GM21526 (cell line): ENCODE results near the gene RAB40B.

ENCODE experiments used
- ATAC-seq: cut with Tn5 transposase; IDR thresholded peaks from one replicate; pipeline ENCODE4 v1.9.1; 2021; ENCODE audit warnings: moderate library complexity; ENCODE audit not compliant: unreplicated experiment, low FRiP score

Gene RAB40B

DNA sequence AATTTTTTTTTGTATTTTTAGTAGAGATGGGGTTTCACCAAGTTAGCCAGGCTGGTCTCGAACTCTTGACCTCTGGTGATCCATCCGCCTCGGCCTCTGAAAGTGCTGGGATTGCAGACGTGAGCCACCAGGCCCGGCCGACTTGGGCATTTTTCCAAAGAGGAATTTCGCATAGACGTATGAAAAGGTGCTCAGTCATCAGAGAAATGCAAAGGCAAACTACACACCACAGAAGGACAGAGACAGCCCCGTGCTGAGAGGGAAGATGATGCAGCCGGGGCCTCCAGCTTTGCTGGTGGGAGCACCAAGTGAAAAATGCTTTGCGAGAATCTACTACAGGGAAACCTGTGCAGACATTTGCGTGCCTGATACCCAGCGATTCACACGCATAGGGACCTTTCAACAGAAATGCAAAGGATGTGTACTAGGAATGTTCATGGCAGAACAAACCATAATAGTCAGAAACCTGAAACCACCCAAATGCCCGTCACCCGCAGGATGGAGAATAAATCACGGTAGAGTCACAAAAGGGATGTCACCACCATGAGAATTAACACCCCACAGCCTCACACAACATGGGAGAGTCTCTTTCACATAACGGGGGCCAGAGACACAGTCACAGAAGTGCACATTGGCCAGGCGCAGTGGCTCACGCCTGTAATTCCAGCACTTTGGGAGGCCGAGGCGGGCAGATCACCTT, 5.2 kb downstream of the RAB40B start:
- ATAC-seq, result no peak

DNA sequence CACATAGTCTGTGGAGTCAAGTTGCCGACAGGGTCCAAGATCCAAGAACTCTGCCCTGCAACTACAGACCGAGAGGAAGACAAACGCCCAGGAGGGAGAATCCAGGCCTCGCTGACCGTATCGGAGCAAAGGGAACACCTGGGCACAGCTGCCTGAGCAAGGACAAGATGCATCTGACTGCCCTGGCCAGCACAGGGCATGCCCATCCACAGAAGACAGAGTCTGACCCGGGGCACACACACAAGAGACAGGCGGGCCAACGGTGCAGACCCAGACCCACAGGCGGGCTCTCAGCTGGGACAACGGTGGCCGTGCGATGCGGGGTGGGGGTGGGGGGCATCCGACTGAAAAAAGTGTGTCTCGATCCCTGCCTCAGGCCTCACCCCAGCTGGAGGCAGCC, 6.2 kb downstream of the RAB40B start:
- ATAC-seq, result no peak

DNA sequence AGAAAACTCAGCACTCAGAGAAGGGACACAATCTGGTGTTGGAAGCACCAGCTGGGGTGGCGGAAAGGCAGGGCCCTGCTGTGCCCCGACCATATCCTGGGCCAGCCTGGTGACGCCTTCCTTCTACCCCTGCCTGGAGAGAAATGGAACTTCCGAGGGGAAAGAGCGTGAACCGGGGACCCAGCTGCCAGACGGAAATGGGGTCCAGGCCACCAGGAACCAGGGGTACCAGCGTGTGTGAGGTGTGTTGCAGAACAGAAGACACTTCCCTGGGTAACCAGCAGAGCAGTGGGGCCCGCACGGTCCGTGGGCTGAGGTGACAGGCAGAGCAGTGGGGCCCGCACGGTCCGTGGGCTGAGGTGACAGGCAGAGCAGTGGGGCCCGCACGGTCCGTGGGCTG, 6.8 kb downstream of the RAB40B start:
- ATAC-seq, result no peak

DNA sequence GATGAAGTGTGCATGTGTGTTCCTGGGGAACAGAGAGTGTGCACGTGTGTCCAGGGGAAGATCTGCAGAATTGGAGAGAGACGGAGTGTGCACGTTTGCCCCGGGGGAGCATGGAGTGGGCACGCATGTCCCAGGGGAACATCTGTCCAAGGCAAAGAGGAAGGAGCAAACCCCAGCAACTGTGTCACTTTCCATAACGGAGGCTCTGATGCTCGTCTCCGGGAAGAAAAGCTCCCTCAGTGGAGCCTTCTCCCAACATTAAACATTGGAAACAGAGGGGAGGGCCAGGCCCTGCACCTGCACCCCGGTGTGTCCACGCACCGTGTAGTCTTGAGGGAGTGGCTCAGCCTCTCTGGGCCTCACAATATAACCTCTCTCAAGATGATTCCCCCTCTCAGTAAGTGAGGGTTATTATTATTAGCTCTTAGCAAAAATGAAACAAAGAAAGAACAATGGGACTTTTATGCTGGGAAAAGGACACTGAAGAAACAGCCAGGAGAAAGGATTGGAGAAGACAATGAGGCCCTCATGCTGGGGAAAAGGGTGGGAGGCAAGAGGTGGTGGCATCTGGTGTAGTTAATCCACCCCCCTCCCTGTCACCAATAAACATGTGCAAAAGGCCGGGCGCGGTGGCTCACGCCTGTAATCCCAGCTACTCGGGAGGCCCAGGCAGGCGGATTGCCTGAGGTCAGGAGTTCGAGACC, 7.6 kb downstream of the RAB40B start:
- ATAC-seq, result no peak

DNA sequence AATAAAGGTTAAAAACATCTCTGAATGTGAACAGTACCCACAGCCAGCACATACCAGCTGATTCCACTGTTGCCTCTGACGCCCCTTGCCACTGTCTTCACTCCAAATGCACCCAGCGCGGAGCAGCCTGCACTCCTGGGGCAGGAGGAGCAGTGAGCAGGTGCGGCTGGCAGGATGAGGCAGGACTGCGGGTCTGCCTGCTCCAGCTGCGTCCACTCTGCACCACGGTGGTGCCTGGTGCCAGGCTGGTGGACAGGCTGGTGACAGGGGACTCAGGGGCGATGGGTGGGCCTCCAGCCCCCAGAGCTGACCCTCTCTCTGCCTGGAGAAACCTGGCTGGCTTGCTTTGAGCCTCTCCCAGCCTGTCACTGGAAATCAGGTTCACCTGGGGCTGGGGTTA, 9.4 kb downstream of the RAB40B start:
- no peak for ATAC-seq

DNA sequence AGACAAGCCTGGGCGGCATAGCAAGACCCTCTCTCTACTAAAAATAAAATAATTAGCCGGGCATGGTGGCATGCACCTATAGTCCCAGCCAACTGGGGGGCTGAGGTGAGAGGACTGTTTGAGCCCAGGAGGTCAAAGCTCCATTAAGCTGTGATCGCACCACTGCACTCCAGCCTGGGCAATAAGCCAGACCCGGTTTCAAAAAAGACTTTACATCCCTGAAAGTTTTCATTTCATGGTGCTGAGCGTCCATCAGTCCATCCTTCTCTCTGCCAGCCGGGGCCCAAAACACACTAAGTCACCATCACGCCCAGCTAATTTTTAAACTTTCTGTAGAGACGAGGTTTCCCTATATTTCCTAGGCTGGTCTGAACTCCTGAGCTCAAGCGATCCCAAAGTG, 10.6 kb downstream of the RAB40B start:
- no peak for ATAC-seq

DNA sequence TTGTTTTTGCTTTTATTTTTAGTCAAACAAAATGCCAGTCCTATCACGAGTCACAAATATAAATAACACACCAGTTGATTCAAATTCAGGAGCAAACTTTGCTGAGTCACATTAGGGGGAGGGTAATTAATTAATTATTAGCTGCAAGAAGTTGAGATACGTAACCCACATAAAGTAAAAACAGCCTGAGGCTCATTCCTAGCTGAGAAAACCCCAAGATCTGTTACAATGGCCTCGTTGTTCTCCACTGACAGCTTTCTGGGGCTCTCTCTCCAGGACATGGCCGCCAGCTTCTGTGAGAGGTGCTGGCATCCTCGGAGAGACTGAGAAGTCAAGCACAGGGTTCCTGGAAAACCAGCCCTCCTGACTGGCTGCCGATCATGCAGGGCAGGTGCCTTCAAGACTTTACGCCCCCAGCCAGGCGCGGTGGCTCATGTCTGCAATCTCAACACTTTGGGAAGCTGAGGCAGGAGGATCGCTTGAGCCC, 11.1 kb downstream of the RAB40B start:
- no peak for ATAC-seq

DNA sequence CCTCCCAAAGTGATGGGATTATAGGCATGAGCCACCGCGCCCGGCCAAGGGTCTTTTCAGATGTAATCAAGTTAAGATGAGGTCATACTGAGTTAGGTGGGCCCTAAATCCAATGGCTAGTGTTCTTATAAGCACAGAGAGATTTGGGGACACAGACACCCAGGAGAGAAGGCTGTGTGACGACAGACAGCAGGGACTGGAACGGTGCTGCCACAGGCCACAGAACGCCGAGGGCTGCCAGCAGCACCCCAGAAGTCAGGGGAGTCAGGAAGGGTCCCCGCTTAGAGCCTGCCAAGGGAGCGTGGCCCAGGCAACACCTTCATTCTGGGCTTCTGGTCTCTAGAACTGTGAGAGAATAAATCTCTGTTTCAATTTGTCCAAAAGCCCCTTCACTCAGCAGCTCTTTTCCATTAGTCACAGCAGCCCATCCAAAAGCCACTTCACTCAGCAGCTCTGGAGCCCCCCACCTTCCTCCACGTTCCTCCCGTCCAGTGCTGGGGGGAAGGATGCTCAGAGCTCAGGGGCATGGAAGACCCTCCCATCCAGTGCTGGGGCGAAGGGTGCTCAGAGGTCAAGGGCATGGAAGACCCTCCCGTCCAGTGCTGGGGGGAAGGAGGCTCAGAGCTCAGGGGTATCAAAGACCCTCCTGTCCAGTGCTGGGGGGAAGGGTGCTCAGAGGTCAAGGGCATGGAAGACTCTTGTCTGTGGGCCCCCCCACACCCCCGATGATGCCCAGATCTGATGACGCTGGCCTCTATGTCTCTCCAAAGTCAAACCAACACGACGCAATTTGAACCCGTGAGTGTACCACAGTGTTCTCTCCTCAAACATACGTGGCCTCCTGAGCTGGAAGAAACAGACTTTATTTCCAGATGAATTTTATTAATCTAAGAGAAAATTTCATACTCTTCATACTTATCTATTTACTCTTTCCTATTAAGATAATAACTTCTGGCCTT, 11.9 kb downstream of the RAB40B start:
- no peak for ATAC-seq

DNA sequence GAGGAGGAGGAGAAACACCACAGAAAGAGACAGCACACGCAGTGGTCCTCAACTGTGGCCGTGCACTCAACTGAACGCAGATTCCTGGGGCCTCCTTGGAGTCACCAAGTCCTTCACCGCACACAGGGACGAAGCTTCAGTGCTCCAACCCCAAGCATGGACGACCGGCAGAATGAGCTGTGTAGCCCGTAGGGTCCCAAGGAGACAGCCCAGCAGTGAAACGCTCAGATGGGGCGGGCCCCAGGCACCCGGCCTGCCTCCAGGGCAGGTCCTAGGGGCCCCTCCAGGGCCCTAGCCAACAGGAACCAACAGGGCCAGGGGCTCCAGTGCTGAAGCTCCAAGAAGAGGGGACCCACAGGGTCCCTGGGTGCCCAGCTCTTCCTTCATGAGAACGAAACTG, 13.2 kb downstream of the RAB40B start:
- no peak for ATAC-seq

DNA sequence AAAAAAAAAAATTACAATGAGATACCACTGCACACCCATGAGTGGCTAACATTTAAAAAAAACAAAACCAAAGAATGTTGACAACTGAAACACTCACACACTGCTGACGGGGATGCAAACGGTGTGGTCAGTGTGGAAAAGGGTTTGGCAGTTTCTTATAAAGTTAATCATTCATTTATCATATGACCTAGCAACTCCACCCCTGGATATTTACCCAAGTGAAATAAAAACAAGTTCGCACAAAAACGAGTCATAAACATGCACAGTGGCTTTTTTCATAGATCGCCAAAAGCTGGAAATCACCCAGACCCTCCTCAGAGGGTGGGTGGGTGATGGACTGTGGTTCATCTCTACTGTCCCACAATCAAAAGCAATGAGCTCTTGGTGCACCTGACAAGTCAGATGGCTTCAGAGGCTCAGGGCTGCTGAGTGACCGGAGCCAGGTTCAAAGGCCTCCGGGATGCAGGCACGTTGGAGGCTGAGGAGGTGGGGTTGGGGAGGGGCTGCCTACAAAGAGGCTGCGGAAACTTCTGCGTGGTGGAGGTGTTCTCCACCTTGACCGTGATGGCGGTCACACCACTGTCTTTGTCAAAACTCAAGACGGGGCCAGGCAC, 14.2 kb downstream of the RAB40B start:
- no peak for ATAC-seq

DNA sequence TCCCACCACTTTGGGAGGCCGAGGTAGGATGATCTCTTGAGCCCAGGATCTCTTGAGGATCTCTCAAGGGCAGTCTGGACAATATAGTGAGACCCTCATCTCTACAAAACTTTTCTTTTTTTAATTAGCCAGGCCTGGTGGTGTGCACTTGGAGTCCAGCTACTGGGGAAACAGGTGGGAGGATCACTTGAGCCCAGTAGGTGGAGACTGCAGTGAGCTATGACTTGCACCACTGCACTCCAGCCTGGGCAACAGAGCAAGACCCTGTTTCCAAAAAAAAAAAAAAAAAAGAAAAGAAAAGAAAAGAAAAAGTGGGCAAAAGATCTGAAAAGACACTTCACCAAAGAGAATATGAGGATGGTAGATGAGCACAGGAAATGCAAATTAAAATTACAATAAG, 15.0 kb downstream of the RAB40B start:
- no peak for ATAC-seq

DNA sequence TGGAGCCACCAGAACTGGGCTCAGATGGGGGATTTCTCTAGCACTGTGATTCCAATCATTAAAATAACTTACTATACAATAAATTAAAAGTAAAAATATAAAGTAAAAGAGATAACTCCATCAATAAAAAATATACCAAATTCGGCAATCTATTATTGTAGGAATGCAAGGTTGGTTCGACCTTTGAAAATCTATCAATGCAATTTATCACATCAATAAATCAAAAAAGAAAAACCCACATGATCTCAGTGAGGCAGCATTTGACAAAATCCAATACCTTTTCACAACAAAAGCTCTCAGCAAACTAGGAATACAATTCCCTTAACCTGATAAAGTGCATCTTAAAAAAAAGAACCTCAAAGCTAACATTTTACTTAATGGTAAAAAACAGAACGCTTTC, 17.0 kb downstream of the RAB40B start:
- ATAC-seq, result no peak

DNA sequence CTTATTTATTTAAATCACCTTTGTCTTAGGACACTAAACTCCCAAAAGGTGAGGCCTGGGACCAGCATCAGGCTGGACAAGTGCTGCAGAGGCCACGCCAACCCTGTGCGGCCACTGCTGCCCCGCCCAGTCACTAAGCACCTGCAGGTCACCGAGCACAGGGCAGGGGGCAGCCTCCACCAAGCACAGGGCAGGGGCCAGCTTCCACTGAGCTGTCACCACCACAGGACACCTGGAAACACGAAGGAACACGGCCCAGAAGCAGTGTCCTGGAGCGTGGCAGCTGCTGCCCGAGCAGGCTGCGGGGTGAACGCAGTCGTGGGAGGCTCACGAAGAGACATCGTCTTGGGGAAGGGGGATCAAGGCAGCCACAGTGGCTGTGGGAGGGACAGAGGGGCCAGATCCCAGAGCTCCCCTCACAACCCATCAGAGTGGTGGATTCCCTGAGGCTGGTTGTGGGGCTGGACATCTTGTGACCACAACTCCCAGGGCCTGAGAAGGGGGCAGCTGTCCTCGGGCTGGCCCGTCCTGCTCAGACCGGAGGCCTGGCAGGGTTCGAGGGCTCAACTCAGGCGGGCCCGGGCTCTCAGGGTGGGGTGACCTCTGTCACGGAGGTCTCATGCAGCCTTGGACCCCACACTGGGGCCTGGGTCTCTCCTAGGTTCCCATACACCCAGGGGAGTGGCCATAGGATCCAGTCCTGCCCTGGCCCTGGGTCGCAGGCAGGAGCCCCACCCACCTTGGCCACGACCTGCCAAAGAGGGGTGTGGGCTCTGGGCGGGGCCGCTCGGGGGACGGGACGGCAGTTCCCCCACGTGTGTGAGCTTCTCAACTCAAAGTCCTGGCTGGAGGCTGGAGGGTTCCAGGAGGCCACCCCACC, 18.7 kb downstream of the RAB40B start:
- no peak for ATAC-seq

DNA sequence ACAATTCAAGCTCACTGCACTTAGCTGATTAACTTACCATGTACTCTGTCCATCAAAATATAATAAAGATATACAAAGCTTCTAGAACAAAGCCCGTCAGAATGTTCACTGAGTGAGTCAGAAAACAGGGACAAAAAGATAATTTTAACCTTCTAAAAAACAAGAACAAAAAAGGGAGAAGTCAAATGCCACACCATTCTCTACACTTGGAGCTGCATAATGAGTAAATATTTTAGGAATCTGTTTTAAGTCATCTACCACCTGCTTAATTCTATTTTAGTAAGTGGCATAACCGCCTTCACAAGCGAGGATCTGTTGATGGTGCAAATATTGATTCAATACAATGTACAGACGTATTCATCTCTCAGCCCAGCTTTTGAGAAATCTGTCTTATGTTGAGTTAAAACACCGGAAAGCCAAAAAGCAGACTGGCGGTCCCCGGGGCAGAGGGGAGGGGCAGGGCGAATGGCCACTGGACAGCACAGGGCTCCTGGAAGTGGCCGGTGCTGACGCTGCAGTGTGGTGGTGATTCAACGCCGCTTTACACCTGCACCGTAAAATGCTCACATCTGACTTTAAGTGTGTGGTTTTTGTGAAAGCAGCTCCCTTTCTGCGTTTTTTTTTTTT, 20.1 kb downstream of the RAB40B start:
- ATAC-seq, result no peak

DNA sequence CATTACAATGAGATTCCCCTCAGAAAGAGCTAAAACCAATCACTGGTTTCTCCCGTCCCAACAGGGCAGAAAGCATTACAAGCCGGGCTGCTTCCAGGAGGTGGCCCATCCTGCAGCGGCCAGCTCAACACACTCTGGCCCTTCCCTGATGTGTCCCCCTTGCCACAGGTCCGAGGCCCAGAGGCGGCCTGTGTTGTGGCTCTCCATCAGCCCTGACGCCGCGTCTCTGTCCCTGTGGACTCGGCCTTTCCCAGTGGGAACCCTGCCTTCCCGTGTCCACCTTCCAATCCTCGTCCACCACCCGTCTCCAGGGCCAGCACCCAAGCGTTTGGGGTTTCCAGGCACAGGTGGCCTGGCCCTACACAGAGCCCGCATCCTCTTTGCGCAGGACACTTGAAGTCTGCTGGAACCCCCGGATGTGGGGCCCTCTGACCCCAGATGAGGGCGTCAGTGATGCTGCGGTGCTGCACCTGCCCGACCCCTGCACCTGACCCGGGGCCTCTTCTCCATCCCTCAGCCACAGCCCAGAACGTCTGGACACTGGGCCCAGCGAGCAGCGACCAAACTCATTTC, 21.1 kb downstream of the RAB40B start:
- no peak for ATAC-seq

DNA sequence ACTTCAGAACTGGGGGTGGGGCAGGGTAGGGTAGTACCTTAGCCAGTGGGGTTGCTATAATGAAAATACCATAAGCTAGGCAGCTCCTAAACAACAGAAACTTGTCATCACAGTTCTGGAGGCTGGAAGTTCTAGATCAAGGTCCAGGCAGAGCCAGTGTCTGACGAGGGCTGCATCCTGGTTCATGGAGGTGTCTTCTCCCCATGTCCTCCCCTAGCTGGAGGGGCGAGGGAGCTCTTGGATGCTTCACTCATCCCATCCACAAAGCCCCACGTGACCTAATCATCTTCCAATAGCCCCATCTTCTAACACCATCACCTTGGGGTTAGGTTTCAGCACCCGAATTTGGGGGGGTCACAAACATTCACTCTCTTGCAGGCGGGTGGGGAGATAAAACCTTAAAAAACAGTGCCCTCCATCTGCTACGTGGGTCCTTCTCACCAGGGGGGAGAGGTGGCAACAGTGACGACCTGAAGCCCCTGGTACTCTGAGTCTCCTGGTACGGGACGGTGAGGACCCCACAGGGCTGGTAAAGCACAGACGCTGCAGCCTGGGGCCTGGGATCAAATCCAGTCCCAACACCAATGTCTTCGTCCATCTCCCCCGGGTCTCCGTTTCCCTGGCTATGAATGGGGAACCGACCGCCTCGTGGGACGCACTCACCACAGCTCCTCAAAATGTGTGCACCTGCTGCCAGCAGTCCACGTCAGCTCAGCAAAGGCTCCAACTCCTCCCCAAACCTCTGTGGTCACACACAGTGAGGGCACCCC, 22.8 kb downstream of the RAB40B start:
- no peak for ATAC-seq

DNA sequence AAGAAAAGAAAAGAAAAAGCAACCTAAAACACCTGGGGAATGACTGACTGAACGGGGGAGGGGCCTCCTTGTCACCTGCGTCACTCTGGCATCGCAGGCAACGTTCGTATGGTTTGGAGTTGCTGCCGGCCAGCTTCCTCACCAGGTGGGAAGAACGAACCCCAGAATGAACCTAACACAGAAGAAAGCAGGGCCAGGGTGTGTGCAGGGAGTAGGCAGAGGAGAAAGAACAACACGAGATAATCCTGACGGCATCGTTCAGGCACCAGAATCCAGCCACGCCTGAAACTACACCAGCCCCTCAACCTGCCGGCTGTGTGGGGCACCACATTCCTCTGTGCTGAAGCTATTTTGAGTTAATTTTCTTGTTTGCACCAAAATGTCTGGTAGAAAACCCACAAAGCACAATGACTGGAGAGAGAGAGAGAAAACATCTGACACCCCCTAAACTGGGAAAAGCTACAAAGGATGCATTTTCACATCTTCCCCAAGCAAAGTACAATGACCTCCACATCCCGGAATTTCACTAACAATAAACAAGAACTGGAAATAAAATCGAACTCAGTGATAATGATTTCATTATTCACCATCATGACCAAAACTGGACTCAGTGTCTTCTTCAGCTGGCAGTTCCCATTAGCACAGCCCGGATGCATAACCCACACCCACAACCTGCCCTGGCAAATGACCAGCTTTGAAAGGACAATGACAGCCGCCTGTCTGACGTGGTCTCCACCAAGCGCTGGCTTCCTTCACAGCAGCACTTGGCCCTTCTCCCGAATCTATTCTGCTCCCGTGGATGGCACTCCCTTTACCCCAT, 23.6 kb downstream of the RAB40B start:
- ATAC-seq, result no peak
